Activated B cell treated with CpG ODN at 0.5 μM for 24 hours (primary cell): Measurements from ENCODE around the gene TBX20. TPM values are rescaled to one million over a fixed set of nuclear protein-coding genes. Genes with fewer than 3 reads are reported as not detected.

Experiments
- ATAC-seq: fragments of 200-7000 bp; cut with Tn5 transposase; one replicate; pipeline ENCODE4 v1.10.0; 2021; ENCODE audit warnings: low read depth, mild to moderate bottlenecking, moderate library complexity
- CTCF ChIA-PET: fragments of 350-600 bp; sonication (Branson Sonifier 250); formaldehyde crosslinking; loops from one replicate; lab custom pipeline; 2021; ENCODE audit warnings: antibody characterized with exemption; lab: Charles Lee
- POLR2A ChIA-PET: fragments of 350-600 bp; sonication (Branson Sonifier 250); formaldehyde crosslinking; loops from one replicate; lab custom pipeline; 2021; ENCODE audit warnings: antibody characterized with exemption; lab: Charles Lee
- DNase-seq: peaks from one replicate; pipeline ENCODE4 v3.0.0; 2022
- H3K27ac Mint-ChIP-seq: one replicate; pipeline ENCODE4 v1.8.0; 2020; ENCODE audit warnings: mixed read lengths
- H3K27me3 Mint-ChIP-seq: one replicate; pipeline ENCODE4 v1.8.0; 2021; ENCODE audit warnings: mixed read lengths
- H3K36me3 Mint-ChIP-seq: one replicate; pipeline ENCODE4 v1.8.0; 2021; ENCODE audit warnings: low read depth, mixed read lengths
- H3K4me1 Mint-ChIP-seq: one replicate; pipeline ENCODE4 v1.8.0; 2021; ENCODE audit warnings: mixed read lengths
- H3K4me3 Mint-ChIP-seq: one replicate; pipeline ENCODE4 v1.8.0; 2020; ENCODE audit warnings: mild to moderate bottlenecking, mixed read lengths
- H3K9me3 Mint-ChIP-seq: one replicate; pipeline ENCODE4 v1.8.0; 2020; ENCODE audit warnings: mixed read lengths
- CTCF ChIP-seq: fragments of 200-600 bp; IDR thresholded peaks from one replicate; pipeline ENCODE4 v1.8.0; 2022; ENCODE audit warnings: antibody characterized with exemption, mild to moderate bottlenecking
- intact Hi-C: fragments of 100-400 bp; cut with micrococcal nuclease; formaldehyde crosslinking; loops from one replicate; pipeline ENCODE4 v1.15.1; 2024
- total RNA-seq: library from RNA; stranded (reverse); gene quantifications from 2 replicates; pipeline ENCODE4 v1.2.3, GENCODE V29; 2022

TBX20 gene
- total RNA-seq, 1 donor from 2014 or later = 0.11 TPM

- CTCF ChIA-PET = no interaction called here
- POLR2A ChIA-PET = no interaction called here
- peaks cover 60% of the 10 kb centered on the region for H3K27me3 Mint-ChIP-seq
- H3K27ac Mint-ChIP-seq = no peak overlapping the region
- intact Hi-C loops = no loop called here
- no peak for TF ChIP-seq CTCF
- peaks cover under 1% of the 10 kb centered on the region for H3K9me3 Mint-ChIP-seq
- DNase-seq = no peak
- no peaks in the 10 kb centered on the region for H3K36me3 Mint-ChIP-seq
- peaks cover 2% of the 10 kb centered on the region for H3K4me1 Mint-ChIP-seq
- ATAC-seq = no peak
- H3K4me3 Mint-ChIP-seq = no peak overlapping the region
These were observed 9.5 kb upstream of the TBX20 start for GRCh38 chr7:35263396-35263795.

- H3K36me3 Mint-ChIP-seq = no peaks in the 10 kb centered on the region
- no peak for TF ChIP-seq CTCF
- ATAC-seq (no peak), DNase-seq (no peak)
- intact Hi-C loops = no loop called here
- H3K4me3 Mint-ChIP-seq = no peak overlapping the region
- H3K4me1 Mint-ChIP-seq = peaks cover 3% of the 10 kb centered on the region
- CTCF ChIA-PET = no interaction called here
- POLR2A ChIA-PET = no interaction called here
- H3K9me3 Mint-ChIP-seq = peaks cover 2% of the 10 kb centered on the region
- H3K27me3 Mint-ChIP-seq = peaks cover 69% of the 10 kb centered on the region
- no peak overlapping the region for H3K27ac Mint-ChIP-seq
These were observed 7.8 kb upstream of the TBX20 start for GRCh38 chr7:35261476-35262285.

GRCh38 chr7:35261041-35261440 is 7.1 kb upstream of the TBX20 start:
- CTCF ChIA-PET = no interaction called here
- no peak for ATAC-seq
- no peak for DNase-seq
- TF ChIP-seq CTCF = no peak
- H3K36me3 Mint-ChIP-seq = no peaks in the 10 kb centered on the region
- no peak overlapping the region for H3K4me3 Mint-ChIP-seq
- POLR2A ChIA-PET = no interaction called here
- H3K27me3 Mint-ChIP-seq = peaks cover 72% of the 10 kb centered on the region
- H3K27ac Mint-ChIP-seq = no peak overlapping the region
- peaks cover 2% of the 10 kb centered on the region for H3K9me3 Mint-ChIP-seq
- intact Hi-C loops = no loop called here
- H3K4me1 Mint-ChIP-seq = peaks cover 3% of the 10 kb centered on the region

- H3K9me3 Mint-ChIP-seq = peaks cover 2% of the 10 kb centered on the region
- H3K27ac Mint-ChIP-seq = no peak overlapping the region
- ChIA-PET CTCF (no interaction called here), POLR2A (no interaction called here)
- no peak overlapping the region for H3K4me3 Mint-ChIP-seq
- peaks cover 72% of the 10 kb centered on the region for H3K27me3 Mint-ChIP-seq
- no peak for DNase-seq
- no peaks in the 10 kb centered on the region for H3K36me3 Mint-ChIP-seq
- intact Hi-C loops = no loop called here
- H3K4me1 Mint-ChIP-seq = peaks cover 3% of the 10 kb centered on the region
- no peak for ATAC-seq
- no peak for TF ChIP-seq CTCF
These were observed 6.3 kb upstream of the TBX20 start for GRCh38 chr7:35260246-35260645.

GRCh38 chr7:35259523-35259908 is 5.6 kb upstream of the TBX20 start:
- DNase-seq (no peak), ATAC-seq (no peak)
- Mint-ChIP-seq H3K4me1 (peaks cover 3% of the 10 kb centered on the region), H3K9me3 (peaks cover 2% of the 10 kb centered on the region), H3K4me3 (no peak overlapping the region), H3K36me3 (no peaks in the 10 kb centered on the region), H3K27ac (no peak overlapping the region), H3K27me3 (peaks cover 69% of the 10 kb centered on the region)
- TF ChIP-seq CTCF = no peak
- POLR2A ChIA-PET = no interaction called here
- intact Hi-C loops = no loop called here
- CTCF ChIA-PET = no interaction called here
